GM19395 (cell line): ENCODE measurements around the gene AGBL5.

Experiments
- ATAC-seq: cut with Tn5 transposase; IDR thresholded peaks from one replicate; pipeline ENCODE4 v1.9.1; 2021; ENCODE audit warnings: mild to moderate bottlenecking, moderate library complexity; ENCODE audit not compliant: unreplicated experiment

The AGBL5 gene

GRCh38 chr2:27050996-27051901 lies at the start of gene AGBL5:
AGBL5 (plus strand) TSS chr2:27051668; CDS start chr2:27052959, 1,291 bp downstream.
- ATAC-seq = peak; percentile 72

GRCh38 chr2:27001950-27002349 lies 49.5 kb upstream of the AGBL5 start:
- no peak for ATAC-seq

DNA sequence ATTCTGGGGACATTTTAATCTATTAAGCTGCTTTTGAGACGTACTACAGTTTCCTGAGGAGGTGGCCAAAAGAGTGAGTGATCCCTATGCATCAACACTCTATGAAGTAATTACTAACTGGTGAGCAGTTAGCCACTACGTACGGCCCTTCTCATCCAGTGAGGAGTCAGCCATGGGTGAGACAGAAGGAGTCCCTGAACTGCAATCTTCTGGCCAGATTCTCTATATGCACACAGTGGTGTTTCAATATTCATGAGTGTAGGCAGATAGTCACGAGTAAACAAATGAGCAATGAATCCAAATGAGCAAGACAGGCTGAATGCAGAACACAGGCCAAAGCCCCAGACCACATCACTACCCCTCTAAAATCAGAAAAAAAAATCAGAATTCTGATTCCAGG lies 48.5 kb upstream of the AGBL5 start:
- no peak for ATAC-seq

DNA sequence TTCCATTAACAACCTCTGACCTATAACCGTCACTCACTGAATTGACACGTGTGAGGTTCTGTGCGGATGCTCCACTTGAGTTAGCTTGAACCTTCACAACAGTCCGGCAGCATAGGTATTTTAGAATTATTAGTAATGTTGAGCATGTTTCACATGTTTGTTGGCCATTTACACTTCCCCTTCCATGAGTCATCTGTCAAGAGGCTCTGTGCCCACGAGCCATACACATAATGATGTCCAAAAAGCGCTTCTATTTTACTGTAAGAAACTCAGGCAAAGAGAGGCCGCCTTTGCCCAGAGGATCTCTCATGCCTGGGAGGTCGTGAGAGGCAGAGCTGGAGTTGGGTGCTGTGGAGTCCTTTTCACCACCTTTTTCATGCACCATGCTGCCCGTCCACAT lies 47.6 kb upstream of the AGBL5 start:
- ATAC-seq = no peak

DNA sequence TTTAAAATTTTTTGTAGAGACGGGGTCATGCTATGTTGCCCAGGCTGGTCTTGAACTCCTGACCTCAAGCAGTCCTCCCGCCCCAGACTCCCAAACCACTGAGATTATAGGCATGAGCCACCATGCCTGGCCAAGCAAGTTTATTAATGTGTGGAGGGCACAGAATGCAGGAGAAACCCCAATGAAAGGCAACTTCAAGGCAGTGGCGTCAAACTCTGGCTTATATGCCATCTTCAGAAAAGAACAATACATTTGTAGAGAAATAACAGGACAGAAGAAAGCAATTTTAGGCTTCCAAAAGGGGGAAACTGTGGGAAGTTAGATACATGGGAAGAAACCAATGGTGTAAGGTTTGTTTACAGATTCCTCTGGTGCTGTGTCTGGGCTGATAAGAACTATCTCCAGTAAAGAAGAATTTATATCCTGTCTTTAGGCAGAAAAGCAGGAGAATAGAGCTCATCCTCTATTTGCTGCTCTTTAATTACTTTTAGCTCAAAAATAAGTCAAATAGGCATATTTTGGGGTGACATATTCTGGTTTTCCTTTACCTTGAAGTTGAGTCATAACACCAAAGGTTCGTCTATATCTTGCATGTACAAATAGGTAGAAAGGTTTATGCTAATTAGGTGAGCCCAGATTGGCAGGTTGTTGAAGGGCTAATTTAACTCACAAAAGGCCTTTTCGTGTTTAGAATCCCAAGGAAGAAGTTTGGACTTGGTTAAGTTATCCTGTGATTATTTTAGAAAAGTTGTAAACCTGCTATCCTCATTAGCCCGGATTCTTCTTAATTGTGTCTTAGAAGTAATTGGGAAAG lies 44.7 kb upstream of the AGBL5 start:
- no peak for ATAC-seq

DNA sequence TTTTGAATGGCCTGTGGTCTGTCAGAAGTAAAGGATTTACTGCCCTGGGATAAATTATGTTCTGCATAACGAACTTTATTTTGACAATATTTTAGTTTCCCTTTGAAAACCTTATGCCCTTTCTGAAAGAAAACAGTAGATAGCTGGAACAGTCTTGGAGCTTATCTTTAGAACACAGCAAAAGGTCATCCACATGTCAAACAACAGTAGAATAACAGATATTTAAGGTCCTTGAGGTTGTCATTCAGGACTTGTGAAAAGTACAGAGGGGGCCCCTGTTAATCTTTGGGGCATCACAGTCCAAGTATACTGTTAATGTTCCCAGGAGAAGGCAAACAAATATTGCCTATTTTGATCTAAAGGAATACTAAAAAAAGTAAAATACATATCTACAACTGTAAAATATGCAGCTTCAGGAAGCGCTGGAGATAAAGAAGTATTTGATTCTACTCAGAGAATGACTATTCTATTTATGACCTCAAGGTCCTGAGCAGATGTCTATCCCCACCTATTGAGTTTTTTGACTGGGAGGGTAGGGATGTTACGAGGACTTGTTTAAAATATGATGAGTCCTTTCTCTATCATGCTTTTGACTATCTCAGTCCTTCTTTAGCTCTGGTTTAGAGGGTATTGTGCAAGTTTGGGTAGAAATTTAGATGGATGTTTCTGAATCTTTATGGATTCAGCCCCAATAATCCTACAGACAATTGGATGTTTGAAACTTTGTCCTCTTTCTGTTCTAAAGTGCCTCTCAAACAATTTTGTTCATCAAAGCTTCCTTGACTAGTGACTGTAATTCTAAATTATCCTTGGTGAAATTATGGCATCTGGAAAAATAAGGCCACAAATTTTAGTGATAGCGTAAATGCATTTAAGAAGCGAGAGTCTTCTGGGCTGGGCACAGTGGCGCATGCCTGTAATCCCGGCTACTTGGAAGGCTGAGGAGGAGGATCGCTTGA lies 43.8 kb upstream of the AGBL5 start:
- no peak for ATAC-seq

- no peak for ATAC-seq
Observed at GRCh38 chr2:27008678-27009077, 42.8 kb upstream of the AGBL5 start.

- ATAC-seq = no peak
Observed at GRCh38 chr2:27009083-27009482, 42.4 kb upstream of the AGBL5 start.

- ATAC-seq = no peak
Observed at GRCh38 chr2:27009716-27010115, 41.8 kb upstream of the AGBL5 start.

DNA sequence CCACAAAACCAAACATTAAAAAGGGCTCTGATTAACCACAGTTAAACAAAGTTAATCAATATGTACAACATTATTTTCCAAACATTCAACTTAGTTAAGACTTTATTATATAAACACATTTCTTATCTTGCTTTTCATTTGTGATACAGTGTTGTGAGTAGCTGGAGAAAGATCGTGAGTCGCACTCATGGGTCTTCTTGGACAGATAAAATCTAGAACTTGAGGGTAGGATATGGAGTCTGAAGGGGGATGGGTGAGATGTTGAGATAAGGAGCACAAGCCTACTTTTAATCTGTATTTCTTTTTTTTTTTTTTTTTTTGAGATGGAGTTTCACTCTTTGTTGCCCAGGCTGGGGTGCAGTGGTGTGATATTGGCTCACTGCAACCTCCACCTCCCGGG lies 41.3 kb upstream of the AGBL5 start:
- ATAC-seq = no peak

GRCh38 chr2:27013738-27014137 lies 37.7 kb upstream of the AGBL5 start:
- ATAC-seq = no peak

- ATAC-seq = no peak
Observed at GRCh38 chr2:27014771-27015433, 36.6 kb upstream of the AGBL5 start.

DNA sequence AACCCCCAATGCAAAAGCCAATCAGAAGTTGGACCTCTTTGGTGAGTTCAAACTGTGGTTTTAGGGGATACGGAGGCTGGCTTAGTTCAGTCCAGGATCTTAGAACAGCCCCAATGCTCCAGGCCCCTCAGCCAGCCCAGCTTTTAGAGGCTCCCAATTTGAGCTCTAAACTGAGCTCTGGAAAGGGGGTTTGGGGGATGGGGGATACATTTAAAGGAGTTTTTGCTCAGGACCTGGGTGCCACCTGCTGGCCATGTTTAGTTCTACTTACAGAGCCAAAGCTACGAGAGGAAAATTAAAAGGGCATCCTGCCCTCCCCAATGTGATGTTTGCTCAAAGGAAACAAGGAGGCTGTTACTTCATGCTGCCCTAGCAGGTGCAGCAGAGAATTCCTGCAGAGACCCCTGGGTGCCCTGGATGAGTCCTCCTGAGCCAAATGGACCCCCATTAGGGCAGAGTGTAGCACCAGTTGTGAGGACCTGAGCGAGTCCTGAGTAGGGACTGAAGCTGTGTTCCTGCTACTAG lies 34.6 kb upstream of the AGBL5 start:
- ATAC-seq = no peak

- ATAC-seq = no peak
Observed at GRCh38 chr2:27018142-27018541, 33.3 kb upstream of the AGBL5 start.

- ATAC-seq = no peak
Observed at GRCh38 chr2:27019459-27019858, 32.0 kb upstream of the AGBL5 start.

DNA sequence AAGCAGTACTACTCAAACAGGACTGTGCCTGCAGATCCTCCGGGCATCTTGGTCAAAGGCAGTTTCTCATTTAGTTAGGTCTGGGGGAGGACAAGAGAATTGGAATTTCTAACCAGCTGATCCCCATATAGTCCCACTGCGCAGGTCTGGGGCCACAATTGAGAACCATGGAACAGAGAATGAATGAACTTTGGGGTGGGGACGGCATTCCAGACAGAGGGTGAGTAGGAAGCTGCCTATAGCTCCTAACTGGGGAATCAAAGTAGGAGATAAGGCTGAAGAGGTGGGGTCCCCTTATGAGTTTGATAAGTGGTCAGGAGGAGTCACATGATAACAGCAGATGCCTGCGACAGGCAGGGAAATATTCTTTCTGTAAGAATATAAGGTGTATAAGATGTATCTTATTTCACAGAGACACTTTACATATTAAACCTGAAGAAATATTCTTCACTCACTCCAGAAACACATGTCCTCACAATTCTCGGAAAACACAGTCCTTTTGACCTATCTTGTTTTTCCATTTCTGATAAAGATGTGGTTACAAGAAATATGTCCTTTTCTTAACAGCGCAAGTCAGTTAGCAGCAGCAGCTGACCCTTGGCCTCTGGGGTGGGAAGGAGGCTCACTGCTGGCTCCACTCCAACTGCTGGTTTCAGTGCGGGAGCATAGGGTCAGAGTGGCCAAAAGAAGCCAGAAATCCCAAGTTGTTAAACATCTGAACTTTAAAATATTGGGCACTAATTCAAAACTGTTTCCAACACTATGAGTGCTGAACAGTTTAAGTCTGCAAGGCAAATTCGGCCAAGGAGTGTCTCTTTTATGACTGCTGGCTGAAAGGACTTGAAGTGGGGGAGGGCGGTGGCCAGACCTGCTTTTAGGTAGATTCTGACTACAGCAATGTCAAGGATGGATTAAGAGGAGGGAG lies 31.3 kb upstream of the AGBL5 start:
- no peak for ATAC-seq

DNA sequence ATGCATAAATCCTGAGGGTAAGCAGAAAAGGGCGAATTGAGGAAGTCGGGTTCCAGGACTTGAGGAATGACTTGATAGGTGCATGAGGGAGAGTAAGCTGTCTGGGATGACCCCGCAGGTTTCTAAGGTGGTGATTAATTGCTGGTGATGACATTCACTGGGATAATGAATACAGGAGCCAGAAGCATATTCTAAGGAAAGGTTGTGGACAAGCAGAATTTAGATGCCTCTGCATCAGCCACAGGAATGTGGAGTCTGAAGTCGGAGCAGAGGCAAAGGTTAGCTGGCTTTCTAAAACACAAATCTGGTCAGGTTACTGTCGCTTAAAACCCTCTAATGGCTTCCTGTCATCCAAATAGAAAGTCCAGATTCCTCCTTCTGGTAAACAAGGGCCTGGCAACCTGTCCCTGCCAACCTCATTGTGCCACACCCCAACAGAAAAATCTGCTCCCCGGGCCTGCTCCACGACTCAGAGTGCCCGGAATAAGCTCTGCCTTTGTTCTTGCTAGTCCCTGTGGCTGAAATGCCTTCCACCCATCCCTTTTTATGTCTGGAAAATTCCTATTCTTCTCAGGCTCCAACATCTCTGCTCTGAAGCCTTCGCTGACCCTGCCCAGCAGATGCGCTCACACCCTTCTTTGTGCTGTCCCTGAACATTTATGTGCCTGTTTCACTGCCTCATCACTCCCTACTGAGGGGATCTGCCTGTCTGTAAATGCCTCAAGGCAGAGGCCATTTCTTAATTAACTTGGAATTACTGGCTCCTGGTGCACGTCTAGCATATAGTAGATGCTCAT lies 30.0 kb upstream of the AGBL5 start:
- no peak for ATAC-seq

GRCh38 chr2:27023740-27024139 lies 27.7 kb upstream of the AGBL5 start:
- no peak for ATAC-seq
